Progenitor cell of endocrine pancreas (in vitro differentiated cells): ENCODE data around the gene MYL2. TPM values are rescaled to one million over a fixed set of nuclear protein-coding genes. Genes with fewer than 3 reads are reported as not detected.

ENCODE experiments used
- DNase-seq: peaks from one replicate; pipeline ENCODE4 v3.0.0; 2021; ENCODE audit warnings: low spot score; ENCODE audit not compliant: unreplicated experiment
- H3K27ac Mint-ChIP-seq: 2 replicates; pipeline ENCODE4 v1.8.0; 2021; ENCODE audit warnings: mild to moderate bottlenecking, moderate library complexity, mixed read lengths
- H3K27me3 Mint-ChIP-seq: 2 replicates; pipeline ENCODE4 v1.8.0; 2021; ENCODE audit warnings: mixed read lengths
- H3K36me3 Mint-ChIP-seq: 2 replicates; pipeline ENCODE4 v1.8.0; 2022; ENCODE audit warnings: mixed read lengths; ENCODE audit not compliant: insufficient read depth
- H3K4me1 Mint-ChIP-seq: 2 replicates; pipeline ENCODE4 v1.8.0; 2021; ENCODE audit warnings: low read depth, mixed read lengths
- H3K4me3 Mint-ChIP-seq: 2 replicates; pipeline ENCODE4 v1.8.0; 2021; ENCODE audit warnings: low read depth, mild to moderate bottlenecking, moderate library complexity, mixed read lengths
- H3K9me3 Mint-ChIP-seq: 2 replicates; pipeline ENCODE4 v1.8.0; 2021; ENCODE audit warnings: low read depth, mixed read lengths
- CTCF ChIP-seq: fragments of 200-600 bp; sonication (generic); IDR thresholded peaks from one replicate; pipeline ENCODE4 v1.5.0; 2021; ENCODE audit warnings: antibody characterized with exemption, mild to moderate bottlenecking; ENCODE audit not compliant: unreplicated experiment
- total RNA-seq: library from RNA; stranded (reverse); gene quantifications from 2 replicates; pipeline ENCODE4 v1.2.1, GENCODE V29; 2021

The MYL2 gene
- total RNA-seq, 1 donor from 2014 or later, result not detected

GRCh38 chr12:110906985-110907384, 13.4 kb downstream of the MYL2 start:
- peaks cover 8% of the 10 kb centered on the region for H3K27me3 Mint-ChIP-seq
- no peak overlapping the region for H3K27ac Mint-ChIP-seq
- no peak for TF ChIP-seq CTCF
- DNase-seq, result no peak
- H3K36me3 Mint-ChIP-seq, result no peaks in the 10 kb centered on the region
- H3K4me1 Mint-ChIP-seq, result peaks cover 3% of the 10 kb centered on the region
- peaks cover 3% of the 10 kb centered on the region for H3K9me3 Mint-ChIP-seq
- H3K4me3 Mint-ChIP-seq, result no peak overlapping the region

- Mint-ChIP-seq H3K9me3 (peaks cover 5% of the 10 kb centered on the region), H3K4me1 (peaks cover 6% of the 10 kb centered on the region), H3K36me3 (peaks cover under 1% of the 10 kb centered on the region), H3K27me3 (peaks cover 8% of the 10 kb centered on the region), H3K27ac (no peak overlapping the region), H3K4me3 (no peak overlapping the region)
- DNase-seq, result no peak
- TF ChIP-seq CTCF, result no peak
These were observed 13.9 kb downstream of the MYL2 start for GRCh38 chr12:110906516-110906915.

- no peak for DNase-seq
- peaks cover 1% of the 10 kb centered on the region for H3K36me3 Mint-ChIP-seq
- no peak for TF ChIP-seq CTCF
- H3K9me3 Mint-ChIP-seq, result peaks cover 6% of the 10 kb centered on the region
- peaks cover 7% of the 10 kb centered on the region for H3K4me1 Mint-ChIP-seq
- peaks cover 8% of the 10 kb centered on the region for H3K27me3 Mint-ChIP-seq
- no peak overlapping the region for H3K27ac Mint-ChIP-seq
- no peak overlapping the region for H3K4me3 Mint-ChIP-seq
These were observed 14.3 kb downstream of the MYL2 start for GRCh38 chr12:110906083-110906482.

- no peak for DNase-seq
- Mint-ChIP-seq H3K4me1 (peaks cover 7% of the 10 kb centered on the region), H3K27me3 (peaks cover 8% of the 10 kb centered on the region), H3K27ac (no peak overlapping the region), H3K36me3 (peaks cover 1% of the 10 kb centered on the region), H3K9me3 (peaks cover 6% of the 10 kb centered on the region), H3K4me3 (no peak overlapping the region)
- no peak for TF ChIP-seq CTCF
These were observed 16.9 kb downstream of the MYL2 start for GRCh38 chr12:110903511-110903910.

- DNase-seq, result no peak
- Mint-ChIP-seq H3K27ac (no peak overlapping the region), H3K27me3 (no peaks in the 10 kb centered on the region), H3K9me3 (peaks cover 6% of the 10 kb centered on the region), H3K4me3 (no peak overlapping the region), H3K36me3 (peaks cover 1% of the 10 kb centered on the region), H3K4me1 (peaks cover 7% of the 10 kb centered on the region)
- TF ChIP-seq CTCF, result no peak
These were observed 19.0 kb downstream of the MYL2 start for GRCh38 chr12:110901401-110901800.
